H1 (cell line): ENCODE results near the gene FPR2. TPM values are rescaled to one million over a fixed set of nuclear protein-coding genes. Genes with fewer than 3 reads are reported as not detected.

Experiments
- CHD7 ChIP-seq: fragments of 300-600 bp; sonication (generic); IDR thresholded peaks from 2 replicates; pipeline ENCODE4 v1.7.1; 2012; ENCODE audit warnings: low read length, moderate library complexity, mild to moderate bottlenecking, inconsistent platforms; ENCODE audit not compliant: insufficient replicate concordance
- EP300 ChIP-seq, 2 experiments: IDR thresholded peaks; 1 replicate in 1 of 2; 2 replicates in 1 of 2; pipeline ENCODE4 v1.6.1; 2011 to 2012; ENCODE audit warnings: low read depth in 2 of 2, low read length in 2 of 2, mild to moderate bottlenecking in 2 of 2, borderline replicate concordance in 1 of 2, inconsistent platforms in 1 of 2, moderate library complexity in 1 of 2
- SIN3A ChIP-seq, 2 experiments: IDR thresholded peaks in 1 of 2; conservative IDR thresholded peaks in 1 of 2; 2 replicates each; pipeline ENCODE4 v1.6.1; 2011 to 2012; ENCODE audit warnings: low read length in 2 of 2, improper control_type of control experiment in 1 of 2, low read depth in 1 of 2, mild to moderate bottlenecking in 1 of 2
- polyA plus RNA-seq, 7 experiments: library from polyadenylated mRNA; depleted of rRNA in 3 of 7; stranded (reverse) in 5 of 7; unstranded in 2 of 7; fragments of >200 nt in 5 of 7; fragments of 200-250 nt in 2 of 7; gene quantifications; 1 replicate in 5 of 7; 2 replicates in 1 of 7; 4 replicates in 1 of 7; pipeline versions ENCODE4 v1.2.1 to v1.2.3, GENCODE V29; 2011 to 2013; ENCODE audit warnings: missing spikeins in 2 of 7, mixed read lengths in 2 of 7
- total RNA-seq: library from RNA; stranded (reverse); fragmentation: NEBNext Ultra II Directional; extraction: Animal tissue kit (Norgen Biotek cat#: 25700); gene quantifications from 2 replicates; pipeline ENCODE4 v1.2.1, GENCODE V29; 2021

Gene FPR2
- total and polyA plus RNA-seq, 2 of the 8 experiments (the other 6 are each of a cell fraction or from before 2014, with no cell fraction given) = 0.17 TPM; not detected in 1

DNA sequence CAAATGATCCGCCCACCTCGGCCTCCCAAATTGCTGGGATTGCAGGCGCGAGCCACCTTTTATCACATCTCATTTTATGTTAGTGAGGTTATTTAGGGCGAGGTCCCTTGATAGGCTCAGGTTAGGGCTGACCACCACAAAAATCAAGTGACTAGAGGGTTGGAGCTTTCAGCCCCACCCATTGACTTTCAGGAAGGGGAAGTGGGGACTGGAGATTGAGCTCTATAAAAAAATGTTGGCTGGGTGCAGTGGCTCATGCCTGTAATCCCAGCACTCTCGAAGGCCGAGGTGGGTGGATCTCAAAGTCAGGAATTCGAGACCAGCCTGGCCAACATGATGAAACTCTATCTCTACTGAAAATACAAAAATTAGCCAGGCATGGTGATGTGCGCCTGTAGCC lies 54.1 kb downstream of the FPR2 start (continued):
- TF ChIP-seq CHD7 (no peak), EP300 (IDR thresholded peaks at IDR 0.05; ENCODE audit: borderline replicate concordance in 1 of 2, low read depth in 2 of 2, low read length in 2 of 2) (no peak), SIN3A (conservative IDR thresholded peaks at IDR 0.05 in 1 of 2, IDR thresholded peaks at IDR 0.05 in 1 of 2; ENCODE audit: low read depth in 1 of 2, low read length in 2 of 2) (no peak)
